ENCODE results near the gene TRIM63.

TRIM63 gene

DNA sequence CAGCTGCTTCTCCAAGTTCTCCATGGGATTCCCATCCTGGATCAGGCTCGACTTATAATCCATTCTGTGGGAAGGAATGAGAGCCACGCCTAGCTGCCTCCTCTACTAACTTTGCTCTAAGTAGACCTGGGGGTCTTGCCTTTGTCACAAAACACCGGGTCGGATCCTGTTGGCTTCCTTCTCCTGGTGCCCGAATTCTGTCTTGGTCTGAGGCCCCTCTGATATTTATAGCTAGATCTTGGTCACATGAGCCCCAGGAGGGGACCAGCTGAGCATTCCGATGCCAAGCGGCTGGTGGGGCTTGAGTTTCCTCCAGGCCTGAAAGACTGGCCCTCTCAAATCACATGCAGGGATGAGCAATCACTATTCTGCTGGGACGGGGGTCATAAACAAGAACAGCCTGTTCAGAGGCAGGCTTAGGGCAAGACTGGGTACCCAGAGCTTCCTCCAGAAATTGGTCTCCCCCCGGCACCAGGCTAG is at the start of gene TRIM63:
TRIM63 (minus strand) TSS at position 199 of the 480 bp plus-strand sequence; CDS start at position 63, 136 bp downstream.
- Histone ChIP-seq H3K4me1 (ENCODE audit: control insufficient read depth, insufficient read depth, low read length) (no peaks in the 10 kb centered on the region), H3K4me3 (ENCODE audit: low read depth, low read length) (no peak within 1 kb of the TSS), H3K27ac (ENCODE audit: extremely low read depth, low read depth, low read length) (no peak within 1 kb of the TSS), H3K9me3 (ENCODE audit: control insufficient read depth, insufficient read depth, low read depth, low read length) (no peaks in the 10 kb centered on the region), H3K36me3 (ENCODE audit: control insufficient read depth in 2 of 2, insufficient read depth in 1 of 2, low read length in 2 of 2) (no peaks in the 10 kb centered on the region)
- CTCF ChIA-PET, result interaction anchor here (0.8 kb wide), 1 partner anchor 36 kb away, joined by 3 read pairs; no protein-coding TSS in a partner anchor
- POLR2A ChIA-PET, result interaction anchor here (0.6 kb wide), 1 partner anchor 72 kb away, joined by 11 read pairs; no protein-coding TSS in a partner anchor
- TF ChIP-seq, protein P1, sequence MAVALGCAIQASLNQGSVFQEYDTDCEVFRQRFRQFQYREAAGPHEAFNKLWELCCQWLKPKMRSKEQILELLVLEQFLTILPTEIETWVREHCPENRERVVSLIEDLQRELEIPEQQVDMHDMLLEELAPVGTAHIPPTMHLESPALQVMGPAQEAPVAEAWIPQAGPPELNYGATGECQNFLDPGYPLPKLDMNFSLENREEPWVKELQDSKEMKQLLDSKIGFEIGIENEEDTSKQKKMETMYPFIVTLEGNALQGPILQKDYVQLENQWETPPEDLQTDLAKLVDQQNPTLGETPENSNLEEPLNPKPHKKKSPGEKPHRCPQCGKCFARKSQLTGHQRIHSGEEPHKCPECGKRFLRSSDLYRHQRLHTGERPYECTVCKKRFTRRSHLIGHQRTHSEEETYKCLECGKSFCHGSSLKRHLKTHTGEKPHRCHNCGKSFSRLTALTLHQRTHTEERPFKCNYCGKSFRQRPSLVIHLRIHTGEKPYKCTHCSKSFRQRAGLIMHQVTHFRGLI (tag by site-specific recombination; IDR thresholded peaks at IDR 0.05), result peak; percentile 37; the same call in 1 of the 2 replicates
- no peak for TF ChIP-seq ZNF777 (tag by site-specific recombination; IDR thresholded peaks at IDR 0.05; ENCODE audit: borderline replicate concordance)

- Histone ChIP-seq H3K9me3 (ENCODE audit: control insufficient read depth, insufficient read depth, low read depth, low read length) (no peaks in the 10 kb centered on the region), H3K27ac (ENCODE audit: extremely low read depth, low read depth, low read length) (no peak overlapping the region), H3K4me1 (ENCODE audit: control insufficient read depth, insufficient read depth, low read length) (no peaks in the 10 kb centered on the region), H3K36me3 (ENCODE audit: control insufficient read depth in 2 of 2, insufficient read depth in 1 of 2, low read length in 2 of 2) (peaks cover 15 to 49% of the 10 kb centered on the region in 2 experiments; a peak in 2 of 3 replicates), H3K4me3 (ENCODE audit: low read depth, low read length) (no peak overlapping the region)
- TF ChIP-seq ZNF175 (tag by site-specific recombination; IDR thresholded peaks at IDR 0.05) (no peak), ZNF202 (tag by site-specific recombination; IDR thresholded peaks at IDR 0.05; ENCODE audit: borderline replicate concordance) (no peak), PRDM10 (tag by site-specific recombination; IDR thresholded peaks at IDR 0.05) (peak; percentile 52; the same call in 1 of the 2 replicates), SCRT2 (tag by site-specific recombination; IDR thresholded peaks at IDR 0.05) (peak; percentile 44)
- ChIA-PET CTCF (interaction anchor here (0.7 to 2.5 kb wide), 6 partner anchors 9 to 207 kb away, joined by 3 to 18 read pairs (median 4); partner anchors contain the start of gene ZNF593), POLR2A (interaction anchor here (0.9 to 1.0 kb wide), 2 partner anchors 9 kb away, joined by 3 read pairs; no protein-coding TSS in a partner anchor)
These were observed 46.9 kb upstream of the TRIM63 start for GRCh38 chr1:26114165-26114927.

GRCh38 chr1:26112407-26112775 is 45.0 kb upstream of the TRIM63 start:
- H3K4me3 ChIP-seq (ENCODE audit: low read depth, low read length), result peak overlapping the region; percentile 92
- no peaks in the 10 kb centered on the region for H3K9me3 ChIP-seq (ENCODE audit: control insufficient read depth, insufficient read depth, low read depth, low read length)
- H3K4me1 ChIP-seq (ENCODE audit: control insufficient read depth, insufficient read depth, low read length), result no peaks in the 10 kb centered on the region
- peak overlapping the region; percentile 87; the same call in 1 of the 2 replicates for H3K27ac ChIP-seq (ENCODE audit: extremely low read depth, low read depth, low read length)
- CTCF ChIA-PET, result interaction anchor here (0.7 to 2.5 kb wide), 5 partner anchors 11 to 80 kb away, joined by 3 to 18 read pairs (median 4); no protein-coding TSS in a partner anchor
- POLR2A ChIA-PET, result interaction anchor here (0.5 to 1.8 kb wide), 4 partner anchors 11 to 571 kb away, joined by 4 to 7 read pairs (median 5); partner anchors contain the start of gene SH3BGRL3
- H3K36me3 ChIP-seq (ENCODE audit: control insufficient read depth in 2 of 2, insufficient read depth in 1 of 2, low read length in 2 of 2), result peaks cover 5 to 31% of the 10 kb centered on the region in 2 experiments; a peak in 2 of 3 replicates
- TF ChIP-seq PRDM10 (tag by site-specific recombination; IDR thresholded peaks at IDR 0.05), result 0 out of 2 replicates have a peak, but pooled peaks have one; percentile 0
- TF ChIP-seq ZNF701 (tag by site-specific recombination; IDR thresholded peaks at IDR 0.05), result no peak
- no peak for TF ChIP-seq ZNF776 (tag by site-specific recombination; IDR thresholded peaks at IDR 0.05; ENCODE audit: borderline replicate concordance)
- TF ChIP-seq ZNF138 (tag by site-specific recombination; IDR thresholded peaks at IDR 0.05; ENCODE audit: borderline replicate concordance), result no peak
- TF ChIP-seq SP3 (tag by site-specific recombination; IDR thresholded peaks at IDR 0.05), result no peak
- TF ChIP-seq RBAK (tag by site-specific recombination; IDR thresholded peaks at IDR 0.05), result no peak
- no peak for TF ChIP-seq ZNF398 (tag by site-specific recombination; IDR thresholded peaks at IDR 0.05)
- TF ChIP-seq ZNF335 (tag by site-specific recombination; conservative IDR thresholded peaks at IDR 0.05), result peak; percentile 85; the same call in 1 of the 2 replicates
- TF ChIP-seq ZNF76 (tag by site-specific recombination; IDR thresholded peaks at IDR 0.05; ENCODE audit: borderline replicate concordance, low read depth), result 0 out of 2 replicates have a peak, but pooled peaks have one; percentile 32
- no peak for TF ChIP-seq ZNF223 (tag by site-specific recombination; IDR thresholded peaks at IDR 0.05)
- no peak for TF ChIP-seq ZNF473 (tag by site-specific recombination; IDR thresholded peaks at IDR 0.05)
